ENCODE data around the gene PTGES3L. TPM values are rescaled to one million over a fixed set of nuclear protein-coding genes. Genes with fewer than 3 reads are reported as not detected.

PTGES3L gene
- polyA plus RNA-seq, 1 of the 3 experiments (the other 2 are of a cell fraction): 1.4 TPM

DNA sequence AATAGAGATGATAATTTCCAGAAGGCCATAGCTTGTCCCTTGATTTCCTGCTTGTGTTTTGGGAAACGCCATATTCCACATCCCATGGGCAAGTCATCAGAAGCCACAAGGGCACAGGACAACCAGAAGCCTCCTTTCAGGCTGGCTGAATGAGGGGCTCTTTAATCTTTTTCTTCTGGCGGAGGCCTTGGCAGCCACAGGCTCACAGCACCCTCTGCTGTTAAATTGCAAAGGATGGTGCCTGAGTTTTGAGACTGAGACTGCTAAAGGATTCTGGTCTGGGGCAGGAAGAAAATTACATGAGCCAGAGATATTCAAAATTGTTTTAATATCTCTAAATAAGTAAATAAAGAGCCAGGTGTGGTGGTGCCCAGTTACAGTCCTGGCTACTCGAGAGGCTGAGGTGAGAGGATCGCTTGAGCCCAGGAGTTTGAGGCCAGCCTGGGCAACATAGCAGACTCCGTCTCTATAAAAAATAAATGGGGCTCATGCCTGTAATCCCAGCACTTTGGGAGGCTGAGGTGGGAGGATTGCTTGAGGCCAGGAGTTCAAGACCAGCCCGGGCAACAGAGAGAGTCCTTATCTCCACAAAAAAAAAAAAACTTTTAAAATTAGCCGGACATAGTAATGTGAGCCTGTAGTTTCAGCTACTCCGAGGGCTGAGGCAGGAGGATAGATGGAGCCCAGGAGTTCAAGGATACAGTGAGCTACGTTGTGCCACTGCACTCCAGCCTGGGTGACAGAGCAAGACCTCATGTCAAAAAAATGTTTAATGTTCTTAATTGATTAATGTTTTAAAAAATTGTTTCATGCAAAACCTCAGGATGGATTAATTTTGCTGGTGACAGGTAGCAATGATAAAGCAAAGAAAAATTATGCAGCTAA, 41.9 kb downstream of the PTGES3L start:
- H2AFZ ChIP-seq (ENCODE audit: low read depth): no peak overlapping the region
- no peak overlapping the region for H3K4me2 ChIP-seq
- TF ChIP-seq SMC3 (IDR thresholded peaks at IDR 0.05; ENCODE audit: low read depth, low read length) (peak; percentile 83), CTCF (IDR thresholded peaks at IDR 0.05) (peak; percentile 76), RAD21 (IDR thresholded peaks at IDR 0.05; ENCODE audit: low read length) (peak; percentile 88), NRF1 (IDR thresholded peaks at IDR 0.05; ENCODE audit: low read depth, low read length) (0 out of 2 replicates have a peak, but pooled peaks have one; percentile 4), MXI1 (IDR thresholded peaks at IDR 0.05; ENCODE audit: low read depth, low read length) (no peak)
- TF ChIP-seq, protein P1, sequence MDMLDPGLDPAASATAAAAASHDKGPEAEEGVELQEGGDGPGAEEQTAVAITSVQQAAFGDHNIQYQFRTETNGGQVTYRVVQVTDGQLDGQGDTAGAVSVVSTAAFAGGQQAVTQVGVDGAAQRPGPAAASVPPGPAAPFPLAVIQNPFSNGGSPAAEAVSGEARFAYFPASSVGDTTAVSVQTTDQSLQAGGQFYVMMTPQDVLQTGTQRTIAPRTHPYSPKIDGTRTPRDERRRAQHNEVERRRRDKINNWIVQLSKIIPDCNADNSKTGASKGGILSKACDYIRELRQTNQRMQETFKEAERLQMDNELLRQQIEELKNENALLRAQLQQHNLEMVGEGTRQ (IDR thresholded peaks at IDR 0.05; ENCODE audit: borderline replicate concordance, low read depth, low read length): no peak
- H3K9ac ChIP-seq: no peak overlapping the region
- no peaks in the 10 kb centered on the region for H3K79me2 ChIP-seq (ENCODE audit: insufficient read depth)
- no peak overlapping the region; a peak in 1 of 4 replicates for H3K4me3 ChIP-seq (ENCODE audit: low read depth in 2 of 2, low read length in 1 of 2)
- CTCF ChIA-PET: interaction anchor here (0.5 to 4.5 kb wide), 21 partner anchors 9 to 466 kb away, joined by 3 to 34 read pairs (median 3); partner anchors contain the start of genes AOC2, BECN1, PSMC3IP and RPL27
- H3K27ac ChIP-seq (ENCODE audit: low read depth in 2 of 2, low read length in 1 of 2): no peak overlapping the region
- POLR2A ChIA-PET: interaction anchor here (0.7 kb wide), 1 partner anchor 892 kb away, joined by 3 read pairs; no protein-coding TSS in a partner anchor
- H3K27me3 ChIP-seq (ENCODE audit: insufficient read depth): peaks cover 4% of the 10 kb centered on the region; the same call in 1 of the 2 replicates
- H3K36me3 ChIP-seq (replicated peaks in 1 of 2; ENCODE audit: control insufficient read depth in 1 of 2, insufficient read depth in 2 of 2, low read length in 1 of 2): no peaks in the 10 kb centered on the region
- no peaks in the 10 kb centered on the region for H3K9me3 ChIP-seq
- H3K4me1 ChIP-seq (ENCODE audit: control insufficient read depth in 1 of 2, insufficient read depth in 2 of 2, low read depth in 1 of 2, low read length in 1 of 2): no peaks in the 10 kb centered on the region
- no peaks in the 10 kb centered on the region for H4K20me1 ChIP-seq (ENCODE audit: insufficient read depth)
- 25% methylated on average over 9 of the region's 9 CpGs for WGBS (ENCODE audit: low lambda C conversion rate)
- H3F3A ChIP-seq (replicated peaks; ENCODE audit: insufficient read depth): no peaks in the 10 kb centered on the region
- peak; percentile 68 for DNase-seq
- no peaks in the 10 kb centered on the region for H3K9me2 ChIP-seq

- WGBS (ENCODE audit: low lambda C conversion rate): 96% methylated on average over 1 of the region's 1 CpG
- Histone ChIP-seq H3K9ac (no peak overlapping the region), H3K4me2 (no peak overlapping the region), H3K79me2 (ENCODE audit: insufficient read depth) (no peaks in the 10 kb centered on the region), H3K9me3 (no peaks in the 10 kb centered on the region), H3F3A (replicated peaks; ENCODE audit: insufficient read depth) (peaks cover 7% of the 10 kb centered on the region), H4K20me1 (ENCODE audit: insufficient read depth) (no peaks in the 10 kb centered on the region), H3K4me1 (ENCODE audit: control insufficient read depth in 1 of 2, insufficient read depth in 2 of 2, low read depth in 1 of 2, low read length in 1 of 2) (no peaks in the 10 kb centered on the region), H3K4me3 (ENCODE audit: low read depth in 2 of 2, low read length in 1 of 2) (no peak overlapping the region), H2AFZ (ENCODE audit: low read depth) (no peak overlapping the region), H3K36me3 (replicated peaks in 1 of 2; ENCODE audit: control insufficient read depth in 1 of 2, insufficient read depth in 2 of 2, low read length in 1 of 2) (no peaks in the 10 kb centered on the region), H3K9me2 (no peaks in the 10 kb centered on the region), H3K27ac (ENCODE audit: low read depth in 2 of 2, low read length in 1 of 2) (no peak overlapping the region), H3K27me3 (ENCODE audit: insufficient read depth) (peaks cover 4% of the 10 kb centered on the region; the same call in 1 of the 2 replicates)
- ChIA-PET POLR2A (no interaction called here), CTCF (interaction anchor here (0.6 to 2.8 kb wide), 8 partner anchors 8 to 109 kb away, joined by 3 to 16 read pairs (median 3); partner anchors contain the start of gene AOC2)
- DNase-seq: no peak
- TF ChIP-seq, protein P2, sequence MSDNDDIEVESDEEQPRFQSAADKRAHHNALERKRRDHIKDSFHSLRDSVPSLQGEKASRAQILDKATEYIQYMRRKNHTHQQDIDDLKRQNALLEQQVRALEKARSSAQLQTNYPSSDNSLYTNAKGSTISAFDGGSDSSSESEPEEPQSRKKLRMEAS (IDR thresholded peaks at IDR 0.05; ENCODE audit: low read depth): no peak
- TF ChIP-seq YY1 (IDR thresholded peaks at IDR 0.05; ENCODE audit: low read depth) (no peak), ELF1 (IDR thresholded peaks at IDR 0.05) (no peak), POLR2AphosphoS5 (IDR thresholded peaks at IDR 0.05; ENCODE audit: low read depth, low read length) (no peak), TAF1 (IDR thresholded peaks at IDR 0.05; ENCODE audit: borderline replicate concordance, low read depth, low read length) (no peak), EZH2phosphoT487 (IDR thresholded peaks at IDR 0.05; ENCODE audit: borderline replicate concordance, low read depth) (no peak), MEF2A (IDR thresholded peaks at IDR 0.05; ENCODE audit: borderline replicate concordance, low read depth) (no peak), SMC3 (IDR thresholded peaks at IDR 0.05; ENCODE audit: low read depth, low read length) (no peak), EP300 (IDR thresholded peaks at IDR 0.05; ENCODE audit: borderline replicate concordance in 1 of 2, low read depth in 1 of 2, low read length in 1 of 2) (no peak), GATA2 (CRISPR knock-in tag; IDR thresholded peaks at IDR 0.05) (no peak)
- TF ChIP-seq, protein P3, sequence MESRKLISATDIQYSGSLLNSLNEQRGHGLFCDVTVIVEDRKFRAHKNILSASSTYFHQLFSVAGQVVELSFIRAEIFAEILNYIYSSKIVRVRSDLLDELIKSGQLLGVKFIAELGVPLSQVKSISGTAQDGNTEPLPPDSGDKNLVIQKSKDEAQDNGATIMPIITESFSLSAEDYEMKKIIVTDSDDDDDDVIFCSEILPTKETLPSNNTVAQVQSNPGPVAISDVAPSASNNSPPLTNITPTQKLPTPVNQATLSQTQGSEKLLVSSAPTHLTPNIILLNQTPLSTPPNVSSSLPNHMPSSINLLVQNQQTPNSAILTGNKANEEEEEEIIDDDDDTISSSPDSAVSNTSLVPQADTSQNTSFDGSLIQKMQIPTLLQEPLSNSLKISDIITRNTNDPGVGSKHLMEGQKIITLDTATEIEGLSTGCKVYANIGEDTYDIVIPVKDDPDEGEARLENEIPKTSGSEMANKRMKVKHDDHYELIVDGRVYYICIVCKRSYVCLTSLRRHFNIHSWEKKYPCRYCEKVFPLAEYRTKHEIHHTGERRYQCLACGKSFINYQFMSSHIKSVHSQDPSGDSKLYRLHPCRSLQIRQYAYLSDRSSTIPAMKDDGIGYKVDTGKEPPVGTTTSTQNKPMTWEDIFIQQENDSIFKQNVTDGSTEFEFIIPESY (IDR thresholded peaks at IDR 0.05; ENCODE audit: borderline replicate concordance, low read depth): no peak
- TF ChIP-seq, protein P4, sequence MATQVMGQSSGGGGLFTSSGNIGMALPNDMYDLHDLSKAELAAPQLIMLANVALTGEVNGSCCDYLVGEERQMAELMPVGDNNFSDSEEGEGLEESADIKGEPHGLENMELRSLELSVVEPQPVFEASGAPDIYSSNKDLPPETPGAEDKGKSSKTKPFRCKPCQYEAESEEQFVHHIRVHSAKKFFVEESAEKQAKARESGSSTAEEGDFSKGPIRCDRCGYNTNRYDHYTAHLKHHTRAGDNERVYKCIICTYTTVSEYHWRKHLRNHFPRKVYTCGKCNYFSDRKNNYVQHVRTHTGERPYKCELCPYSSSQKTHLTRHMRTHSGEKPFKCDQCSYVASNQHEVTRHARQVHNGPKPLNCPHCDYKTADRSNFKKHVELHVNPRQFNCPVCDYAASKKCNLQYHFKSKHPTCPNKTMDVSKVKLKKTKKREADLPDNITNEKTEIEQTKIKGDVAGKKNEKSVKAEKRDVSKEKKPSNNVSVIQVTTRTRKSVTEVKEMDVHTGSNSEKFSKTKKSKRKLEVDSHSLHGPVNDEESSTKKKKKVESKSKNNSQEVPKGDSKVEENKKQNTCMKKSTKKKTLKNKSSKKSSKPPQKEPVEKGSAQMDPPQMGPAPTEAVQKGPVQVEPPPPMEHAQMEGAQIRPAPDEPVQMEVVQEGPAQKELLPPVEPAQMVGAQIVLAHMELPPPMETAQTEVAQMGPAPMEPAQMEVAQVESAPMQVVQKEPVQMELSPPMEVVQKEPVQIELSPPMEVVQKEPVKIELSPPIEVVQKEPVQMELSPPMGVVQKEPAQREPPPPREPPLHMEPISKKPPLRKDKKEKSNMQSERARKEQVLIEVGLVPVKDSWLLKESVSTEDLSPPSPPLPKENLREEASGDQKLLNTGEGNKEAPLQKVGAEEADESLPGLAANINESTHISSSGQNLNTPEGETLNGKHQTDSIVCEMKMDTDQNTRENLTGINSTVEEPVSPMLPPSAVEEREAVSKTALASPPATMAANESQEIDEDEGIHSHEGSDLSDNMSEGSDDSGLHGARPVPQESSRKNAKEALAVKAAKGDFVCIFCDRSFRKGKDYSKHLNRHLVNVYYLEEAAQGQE (IDR thresholded peaks at IDR 0.05; ENCODE audit: low read depth, low read length): no peak
Observed at GRCh38 chr17:42929497-42929844, 50.4 kb downstream of the PTGES3L start.
